GM23338 (cell line): ENCODE measurements around the gene LGALS3. TPM values are rescaled to one million over a fixed set of nuclear protein-coding genes. Genes with fewer than 3 reads are reported as not detected.

ENCODE experiments used
- ATAC-seq: fragments of 200-7000 bp; cut with Tn5 transposase; 3 replicates; pipeline ENCODE4 v1.9.1; 2020
- DNase-seq: peaks from one replicate; pipeline ENCODE4 v3.0.0-alpha.2; 2015; ENCODE audit warnings: low spot score
- H2AFZ ChIP-seq: fragments of 200-600 bp; sonication (generic); 2 replicates; pipeline ENCODE4 v1.8.0; 2016; ENCODE audit warnings: antibody characterized with exemption, mild to moderate bottlenecking, moderate library complexity
- H3F3A ChIP-seq: fragments of 200-600 bp; sonication (generic); replicated peaks from 2 replicates; pipeline ENCODE4 v1.8.0; 2017; ENCODE audit warnings: antibody characterized with exemption, mixed run types, low read depth
- H3K27ac ChIP-seq: fragments of 200-600 bp; sonication (generic); 2 replicates; pipeline ENCODE4 v1.6.1; 2016; ENCODE audit warnings: low read depth
- H3K27me3 ChIP-seq: fragments of 200-600 bp; sonication (generic); 2 replicates; pipeline ENCODE4 v1.8.0; 2016; ENCODE audit warnings: mild to moderate bottlenecking, mixed run types, moderate library complexity; ENCODE audit not compliant: insufficient read depth
- H3K36me3 ChIP-seq: fragments of 200-600 bp; sonication (generic); 2 replicates; pipeline ENCODE4 v1.8.0; 2016; ENCODE audit warnings: mild to moderate bottlenecking; ENCODE audit not compliant: insufficient read depth
- H3K4me1 ChIP-seq: fragments of 200-600 bp; sonication (generic); 2 replicates; pipeline ENCODE4 v1.8.0; 2016; ENCODE audit warnings: mild to moderate bottlenecking, moderate library complexity; ENCODE audit not compliant: insufficient read depth
- H3K4me2 ChIP-seq: fragments of 200-600 bp; sonication (generic); 2 replicates; pipeline ENCODE4 v1.7.1; 2017; ENCODE audit warnings: mixed run types
- H3K4me3 ChIP-seq: fragments of 200-600 bp; sonication (generic); 2 replicates; pipeline ENCODE4 v1.6.1; 2016; ENCODE audit warnings: mixed run types
- H3K79me2 ChIP-seq: fragments of 200-600 bp; sonication (generic); replicated peaks from 2 replicates; pipeline ENCODE4 v1.8.0; 2017; ENCODE audit warnings: mild to moderate bottlenecking; ENCODE audit not compliant: insufficient read depth
- H3K9me2 ChIP-seq: fragments of 200-600 bp; sonication (generic); 2 replicates; pipeline ENCODE4 v1.8.0; 2017; ENCODE audit not compliant: insufficient read depth
- H4K20me1 ChIP-seq: fragments of 200-600 bp; sonication (generic); replicated peaks from 2 replicates; pipeline ENCODE4 v1.8.0; 2017; ENCODE audit warnings: mild to moderate bottlenecking; ENCODE audit not compliant: insufficient read depth
- H3K27ac Mint-ChIP-seq: 2 replicates; pipeline ENCODE4 v1.8.0; 2020; ENCODE audit warnings: inconsistent platforms, mild to moderate bottlenecking, moderate library complexity, mixed read lengths
- H3K27me3 Mint-ChIP-seq: 3 replicates; pipeline ENCODE4 v1.8.0; 2022; ENCODE audit warnings: low read depth, mild to moderate bottlenecking, moderate library complexity, mixed read lengths, inconsistent platforms; ENCODE audit not compliant: insufficient read depth, poor library complexity
- H3K36me3 Mint-ChIP-seq: 3 replicates; pipeline ENCODE4 v1.8.0; 2021; ENCODE audit warnings: low read depth, mild to moderate bottlenecking, inconsistent platforms, moderate library complexity, mixed read lengths
- H3K4me1 Mint-ChIP-seq: 3 replicates; pipeline ENCODE4 v1.8.0; 2020; ENCODE audit warnings: mild to moderate bottlenecking, inconsistent platforms, mixed read lengths
- H3K4me3 Mint-ChIP-seq: 3 replicates; pipeline ENCODE4 v1.8.0; 2021; ENCODE audit warnings: moderate library complexity, mild to moderate bottlenecking, inconsistent platforms, mixed read lengths
- H3K9me3 Mint-ChIP-seq: 3 replicates; pipeline ENCODE4 v1.8.0; 2020; ENCODE audit warnings: moderate library complexity, mild to moderate bottlenecking, inconsistent platforms, mixed read lengths
- JUNB ChIP-seq: IDR thresholded peaks from one replicate; pipeline ENCODE4 v1.6.1; 2016; ENCODE audit warnings: antibody characterized with exemption; ENCODE audit not compliant: unreplicated experiment
- POLR2AphosphoS5 ChIP-seq: IDR thresholded peaks from 2 replicates; pipeline ENCODE4 v1.6.1; 2016; ENCODE audit warnings: antibody characterized with exemption, low read depth
- ZNF114 ChIP-seq: fragments of 250-450 bp; sonication (Bioruptor Pico); IDR thresholded peaks from 2 replicates; pipeline ENCODE4 v1.5.0; 2020; ENCODE audit warnings: mild to moderate bottlenecking, moderate library complexity
- ZNF331 ChIP-seq: fragments of 250-450 bp; sonication (Bioruptor Pico); IDR thresholded peaks from 2 replicates; pipeline ENCODE4 v1.5.0; 2020; ENCODE audit warnings: low read depth, mild to moderate bottlenecking, moderate library complexity
- polyA plus RNA-seq: library from polyadenylated mRNA; unstranded; fragments of >200 nt; fragmentation: Nextera tagmentation; extraction: Ambion mirVana; gene quantifications from 2 replicates; pipeline ENCODE4 v1.2.1, GENCODE V29; 2016
- total RNA-seq: library from RNA; depleted of rRNA; stranded (reverse); fragments of >200 nt; shearing (Covaris generic); gene quantifications from 2 replicates; pipeline ENCODE4 v1.2.3, GENCODE V29; 2014
- TF ChIP-seq, protein P1 (sequence below): fragments of 250-450 bp; sonication (Bioruptor Pico); IDR thresholded peaks from 2 replicates; pipeline ENCODE4 v1.5.0; 2020; ENCODE audit warnings: mild to moderate bottlenecking, moderate library complexity

The LGALS3 gene
- total and polyA plus RNA-seq, 2 experiments from 2014 or later: 7.2 to 10.9 TPM

DNA sequence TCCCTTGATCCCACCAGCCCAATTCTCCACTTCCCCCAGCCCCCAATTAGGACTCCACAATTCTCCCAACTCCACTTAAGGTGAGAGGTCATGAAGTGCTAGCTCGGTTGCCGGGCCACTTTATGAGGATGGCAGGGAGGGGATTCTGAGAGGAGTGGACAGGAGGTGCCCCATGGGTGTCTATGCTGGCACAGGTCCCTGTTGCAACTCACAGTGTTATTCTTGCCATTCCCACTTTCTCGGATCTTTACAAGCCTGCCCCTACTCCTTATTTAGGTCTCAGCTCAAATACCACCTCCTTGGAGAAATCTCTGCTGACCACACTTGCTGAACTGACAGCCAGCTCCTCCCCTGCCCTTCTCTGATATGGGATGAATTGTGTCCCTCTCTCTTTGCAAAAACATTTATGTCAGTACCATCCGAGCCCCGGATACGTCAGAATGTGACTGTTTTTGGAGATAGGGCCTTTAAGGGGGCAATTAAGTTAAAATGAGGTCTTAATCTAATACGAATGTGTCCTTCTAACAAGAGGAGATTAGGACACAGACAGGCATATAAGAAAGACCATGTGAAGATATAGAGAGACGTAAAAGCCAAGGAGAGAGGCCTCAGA lies 4.2 kb upstream of the LGALS3 start:
- peaks cover 15% of the 10 kb centered on the region for H3K27me3 Mint-ChIP-seq
- Histone ChIP-seq H3K9me2 (no peaks in the 10 kb centered on the region), H4K20me1 (0 out of 2 replicates have a peak, but pooled peaks cover 3% of the 10 kb centered on the region), H3K79me2 (no peaks in the 10 kb centered on the region), H3K27me3 (peaks cover 34% of the 10 kb centered on the region), H3K4me3 (no peak overlapping the region), H2AFZ (no peak overlapping the region), H3K4me1 (0 out of 2 replicates have a peak, but pooled peaks cover 1% of the 10 kb centered on the region), H3K36me3 (no peaks in the 10 kb centered on the region), H3K27ac (no peak overlapping the region), H3F3A (no peaks in the 10 kb centered on the region), H3K4me2 (no peak overlapping the region)
- no peak overlapping the region for H3K4me3 Mint-ChIP-seq
- H3K27ac Mint-ChIP-seq: no peak overlapping the region
- no peak for DNase-seq
- H3K36me3 Mint-ChIP-seq: no peaks in the 10 kb centered on the region
- H3K9me3 Mint-ChIP-seq: no peaks in the 10 kb centered on the region
- H3K4me1 Mint-ChIP-seq: peaks cover 5% of the 10 kb centered on the region; the same call in 2 of the 3 replicates
- ATAC-seq: no peak
- TF ChIP-seq, protein P1, sequence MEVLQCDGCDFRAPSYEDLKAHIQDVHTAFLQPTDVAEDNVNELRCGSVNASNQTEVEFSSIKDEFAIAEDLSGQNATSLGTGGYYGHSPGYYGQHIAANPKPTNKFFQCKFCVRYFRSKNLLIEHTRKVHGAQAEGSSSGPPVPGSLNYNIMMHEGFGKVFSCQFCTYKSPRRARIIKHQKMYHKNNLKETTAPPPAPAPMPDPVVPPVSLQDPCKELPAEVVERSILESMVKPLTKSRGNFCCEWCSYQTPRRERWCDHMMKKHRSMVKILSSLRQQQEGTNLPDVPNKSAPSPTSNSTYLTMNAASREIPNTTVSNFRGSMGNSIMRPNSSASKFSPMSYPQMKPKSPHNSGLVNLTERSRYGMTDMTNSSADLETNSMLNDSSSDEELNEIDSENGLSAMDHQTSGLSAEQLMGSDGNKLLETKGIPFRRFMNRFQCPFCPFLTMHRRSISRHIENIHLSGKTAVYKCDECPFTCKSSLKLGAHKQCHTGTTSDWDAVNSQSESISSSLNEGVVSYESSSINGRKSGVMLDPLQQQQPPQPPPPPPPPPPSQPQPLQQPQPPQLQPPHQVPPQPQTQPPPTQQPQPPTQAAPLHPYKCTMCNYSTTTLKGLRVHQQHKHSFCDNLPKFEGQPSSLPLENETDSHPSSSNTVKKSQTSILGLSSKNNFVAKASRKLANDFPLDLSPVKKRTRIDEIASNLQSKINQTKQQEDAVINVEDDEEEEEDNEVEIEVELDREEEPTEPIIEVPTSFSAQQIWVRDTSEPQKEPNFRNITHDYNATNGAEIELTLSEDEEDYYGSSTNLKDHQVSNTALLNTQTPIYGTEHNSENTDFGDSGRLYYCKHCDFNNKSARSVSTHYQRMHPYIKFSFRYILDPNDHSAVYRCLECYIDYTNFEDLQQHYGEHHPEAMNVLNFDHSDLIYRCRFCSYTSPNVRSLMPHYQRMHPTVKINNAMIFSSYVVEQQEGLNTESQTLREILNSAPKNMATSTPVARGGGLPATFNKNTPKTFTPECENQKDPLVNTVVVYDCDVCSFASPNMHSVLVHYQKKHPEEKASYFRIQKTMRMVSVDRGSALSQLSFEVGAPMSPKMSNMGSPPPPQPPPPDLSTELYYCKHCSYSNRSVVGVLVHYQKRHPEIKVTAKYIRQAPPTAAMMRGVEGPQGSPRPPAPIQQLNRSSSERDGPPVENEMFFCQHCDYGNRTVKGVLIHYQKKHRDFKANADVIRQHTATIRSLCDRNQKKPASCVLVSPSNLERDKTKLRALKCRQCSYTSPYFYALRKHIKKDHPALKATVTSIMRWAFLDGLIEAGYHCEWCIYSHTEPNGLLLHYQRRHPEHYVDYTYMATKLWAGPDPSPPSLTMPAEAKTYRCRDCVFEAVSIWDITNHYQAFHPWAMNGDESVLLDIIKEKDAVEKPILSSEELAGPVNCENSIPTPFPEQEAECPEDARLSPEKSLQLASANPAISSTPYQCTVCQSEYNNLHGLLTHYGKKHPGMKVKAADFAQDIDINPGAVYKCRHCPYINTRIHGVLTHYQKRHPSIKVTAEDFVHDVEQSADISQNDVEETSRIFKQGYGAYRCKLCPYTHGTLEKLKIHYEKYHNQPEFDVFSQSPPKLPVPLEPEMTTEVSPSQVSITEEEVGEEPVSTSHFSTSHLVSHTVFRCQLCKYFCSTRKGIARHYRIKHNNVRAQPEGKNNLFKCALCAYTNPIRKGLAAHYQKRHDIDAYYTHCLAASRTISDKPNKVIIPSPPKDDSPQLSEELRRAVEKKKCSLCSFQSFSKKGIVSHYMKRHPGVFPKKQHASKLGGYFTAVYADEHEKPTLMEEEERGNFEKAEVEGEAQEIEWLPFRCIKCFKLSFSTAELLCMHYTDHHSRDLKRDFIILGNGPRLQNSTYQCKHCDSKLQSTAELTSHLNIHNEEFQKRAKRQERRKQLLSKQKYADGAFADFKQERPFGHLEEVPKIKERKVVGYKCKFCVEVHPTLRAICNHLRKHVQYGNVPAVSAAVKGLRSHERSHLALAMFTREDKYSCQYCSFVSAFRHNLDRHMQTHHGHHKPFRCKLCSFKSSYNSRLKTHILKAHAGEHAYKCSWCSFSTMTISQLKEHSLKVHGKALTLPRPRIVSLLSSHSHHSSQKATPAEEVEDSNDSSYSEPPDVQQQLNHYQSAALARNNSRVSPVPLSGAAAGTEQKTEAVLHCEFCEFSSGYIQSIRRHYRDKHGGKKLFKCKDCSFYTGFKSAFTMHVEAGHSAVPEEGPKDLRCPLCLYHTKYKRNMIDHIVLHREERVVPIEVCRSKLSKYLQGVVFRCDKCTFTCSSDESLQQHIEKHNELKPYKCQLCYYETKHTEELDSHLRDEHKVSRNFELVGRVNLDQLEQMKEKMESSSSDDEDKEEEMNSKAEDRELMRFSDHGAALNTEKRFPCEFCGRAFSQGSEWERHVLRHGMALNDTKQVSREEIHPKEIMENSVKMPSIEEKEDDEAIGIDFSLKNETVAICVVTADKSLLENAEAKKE (CRISPR knock-in tag): no peak

DNA sequence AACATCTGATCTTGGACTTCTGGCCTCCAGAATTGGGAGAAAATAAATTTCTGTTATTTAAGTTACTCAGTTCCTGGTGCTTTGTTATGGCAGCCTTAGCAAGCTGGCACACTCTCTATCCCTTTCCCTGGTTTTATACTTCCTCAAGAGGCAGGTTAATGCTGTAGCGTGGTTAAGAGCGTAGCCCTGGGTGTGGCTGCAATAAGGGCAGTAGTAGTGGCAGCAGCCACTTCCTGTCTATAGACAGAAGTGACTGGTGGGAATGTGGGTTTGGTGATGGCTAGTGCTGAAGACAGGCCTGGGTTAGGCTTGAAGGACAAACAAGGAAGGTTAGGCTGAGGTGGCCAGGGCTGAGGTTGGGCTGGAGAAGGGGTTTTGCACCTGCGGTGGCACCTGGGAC lies 3.6 kb upstream of the LGALS3 start:
- no peaks in the 10 kb centered on the region for H3K9me3 Mint-ChIP-seq
- Histone ChIP-seq H3K4me2 (no peak overlapping the region), H3K27me3 (peaks cover 39% of the 10 kb centered on the region), H3K36me3 (no peaks in the 10 kb centered on the region), H2AFZ (no peak overlapping the region), H3F3A (no peaks in the 10 kb centered on the region), H3K4me1 (0 out of 2 replicates have a peak, but pooled peaks cover 2% of the 10 kb centered on the region), H3K9me2 (no peaks in the 10 kb centered on the region), H3K4me3 (no peak overlapping the region), H3K79me2 (no peaks in the 10 kb centered on the region), H4K20me1 (0 out of 2 replicates have a peak, but pooled peaks cover 3% of the 10 kb centered on the region), H3K27ac (no peak overlapping the region)
- H3K27me3 Mint-ChIP-seq: peaks cover 21% of the 10 kb centered on the region
- no peaks in the 10 kb centered on the region for H3K36me3 Mint-ChIP-seq
- H3K27ac Mint-ChIP-seq: no peak overlapping the region
- ATAC-seq (no peak), DNase-seq (no peak)
- TF ChIP-seq ZNF114 (no peak), POLR2AphosphoS5 (no peak), ZNF331 (no peak), JUNB (no peak)
- TF ChIP-seq, protein P1 (CRISPR knock-in tag): no peak
- H3K4me3 Mint-ChIP-seq: no peak overlapping the region
- peaks cover 9% of the 10 kb centered on the region for H3K4me1 Mint-ChIP-seq
